GM21367 (cell line): ENCODE results near the gene CP.
"Not testable (repeated sequence)": the region's sequence is repeated elsewhere in the genome, so short reads cannot be mapped to it uniquely, and the experiment has no call there.

Experiments used
- ATAC-seq: cut with Tn5 transposase; IDR thresholded peaks from one replicate; pipeline ENCODE4 v1.9.1; 2021; ENCODE audit not compliant: unreplicated experiment

CP gene

GRCh38 chr3:149227591-149228268 lies 6.1 kb upstream of the CP start:
- no peak for ATAC-seq

GRCh38 chr3:149226776-149227175 lies 5.1 kb upstream of the CP start:
- ATAC-seq: no peak

GRCh38 chr3:149224736-149225594 lies 3.3 kb upstream of the CP start:
- ATAC-seq: peak; percentile 90

- no peak for ATAC-seq
These were observed 1.8 kb upstream of the CP start for GRCh38 chr3:149223461-149223820.

GRCh38 chr3:149219380-149220121 lies 2.1 kb downstream of the CP start:
- not testable (repeated sequence) for ATAC-seq

- ATAC-seq: no peak
These were observed 4.3 kb downstream of the CP start for GRCh38 chr3:149217347-149217746.

- no peak for ATAC-seq
These were observed 5.3 kb downstream of the CP start for GRCh38 chr3:149216193-149216869.

- no peak for ATAC-seq
These were observed 6.1 kb downstream of the CP start for GRCh38 chr3:149215515-149215914.

- no peak for ATAC-seq
These were observed 6.9 kb downstream of the CP start for GRCh38 chr3:149214702-149215101.

GRCh38 chr3:149212386-149212785 lies 9.2 kb downstream of the CP start:
- ATAC-seq: no peak

- ATAC-seq: no peak
These were observed 12.2 kb downstream of the CP start for GRCh38 chr3:149209431-149209830.

- ATAC-seq: no peak
These were observed 14.2 kb downstream of the CP start for GRCh38 chr3:149207475-149207874.

- ATAC-seq: no peak
These were observed 17.1 kb downstream of the CP start for GRCh38 chr3:149204390-149204991.

GRCh38 chr3:149203758-149204157 lies 17.9 kb downstream of the CP start:
- peak; percentile 99 for ATAC-seq

GRCh38 chr3:149199474-149199873 lies 22.2 kb downstream of the CP start:
- no peak for ATAC-seq

- no peak for ATAC-seq
These were observed 23.0 kb downstream of the CP start for GRCh38 chr3:149198611-149199010.

GRCh38 chr3:149197669-149198068 lies 24.0 kb downstream of the CP start:
- ATAC-seq: no peak

- ATAC-seq: not testable (repeated sequence)
These were observed 24.6 kb downstream of the CP start for GRCh38 chr3:149196805-149197592.

GRCh38 chr3:149195221-149195620 lies 26.4 kb downstream of the CP start:
- no peak for ATAC-seq

GRCh38 chr3:149188494-149188893 lies 33.1 kb downstream of the CP start:
- no peak for ATAC-seq
